ENCODE data around the gene IL17B.
A peak's percentile ranks its signal among the peaks of the same experiment; 100 is the strongest.

IL17B gene, protein sequence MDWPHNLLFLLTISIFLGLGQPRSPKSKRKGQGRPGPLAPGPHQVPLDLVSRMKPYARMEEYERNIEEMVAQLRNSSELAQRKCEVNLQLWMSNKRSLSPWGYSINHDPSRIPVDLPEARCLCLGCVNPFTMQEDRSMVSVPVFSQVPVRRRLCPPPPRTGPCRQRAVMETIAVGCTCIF

DNA sequence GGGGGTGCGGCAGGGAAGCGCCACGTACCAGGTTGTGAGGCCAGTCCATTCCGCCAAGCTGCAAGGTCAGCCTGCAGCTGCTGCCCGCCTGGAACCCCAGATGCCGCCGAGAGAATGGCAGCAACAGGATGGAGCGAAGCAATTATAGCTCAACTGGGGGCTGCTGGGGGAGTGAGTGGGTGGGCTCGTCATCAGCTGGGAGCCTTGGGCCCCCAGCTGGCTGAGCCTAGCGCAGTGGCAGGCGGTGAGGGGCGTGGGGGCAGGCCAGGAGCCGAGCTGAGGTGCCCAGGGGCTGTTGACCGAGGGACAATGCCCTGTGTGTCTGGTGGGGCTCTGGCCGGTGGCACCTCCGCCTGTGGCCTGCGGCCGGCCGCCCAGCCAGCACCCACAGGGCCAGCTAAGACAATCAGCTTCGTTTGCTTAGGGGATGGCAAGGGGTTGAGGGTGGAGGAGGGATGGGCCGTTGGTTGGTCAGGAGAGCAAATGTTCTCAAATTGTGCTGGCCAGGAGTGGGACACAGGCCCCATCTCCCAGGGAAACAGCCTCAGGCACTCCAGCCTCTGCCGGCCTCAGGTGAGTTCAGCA, at the start of gene IL17B:
Gene IL17B, minus strand, starts transcription at position 116 of the 585 bp plus-strand sequence. Its CDS starts 67 bp downstream, at position 49.
- no peak within 1 kb of the TSS for H3K27ac ChIP-seq (ENCODE audit: low read depth, low read length)
- peaks cover 8% of the 10 kb centered on the region; the same call in 1 of the 2 replicates for H3K4me1 ChIP-seq (ENCODE audit: control insufficient read depth, insufficient read depth, low read length)
- no peak within 1 kb of the TSS for H3K9ac ChIP-seq (ENCODE audit: low read length)
- no peaks in the 10 kb centered on the region for H3K27me3 ChIP-seq (ENCODE audit: control insufficient read depth, insufficient read depth, low read length)
- no peaks in the 10 kb centered on the region for H3K9me3 ChIP-seq (ENCODE audit: control insufficient read depth, insufficient read depth, low read depth, low read length)
- H3K36me3 ChIP-seq (ENCODE audit: control insufficient read depth, insufficient read depth, low read length): no peaks in the 10 kb centered on the region
- H3K4me3 ChIP-seq (ENCODE audit: low read depth, low read length): no peak within 1 kb of the TSS

- H3K4me3 ChIP-seq (ENCODE audit: low read depth, low read length): no peak overlapping the region
- no peaks in the 10 kb centered on the region for H3K36me3 ChIP-seq (ENCODE audit: control insufficient read depth, insufficient read depth, low read length)
- H3K27ac ChIP-seq (ENCODE audit: low read depth, low read length): no peak overlapping the region
- no peaks in the 10 kb centered on the region for H3K9me3 ChIP-seq (ENCODE audit: control insufficient read depth, insufficient read depth, low read depth, low read length)
- no peak overlapping the region for H3K9ac ChIP-seq (ENCODE audit: low read length)
- H3K27me3 ChIP-seq (ENCODE audit: control insufficient read depth, insufficient read depth, low read length): no peaks in the 10 kb centered on the region
- peaks cover 43% of the 10 kb centered on the region for H3K4me1 ChIP-seq (ENCODE audit: control insufficient read depth, insufficient read depth, low read length)
Observed at GRCh38 chr5:149428032-149428431, 48.9 kb upstream of the IL17B start.

- Histone ChIP-seq H3K9ac (ENCODE audit: low read length) (no peak overlapping the region), H3K36me3 (ENCODE audit: control insufficient read depth, insufficient read depth, low read length) (no peaks in the 10 kb centered on the region), H3K9me3 (ENCODE audit: control insufficient read depth, insufficient read depth, low read depth, low read length) (no peaks in the 10 kb centered on the region), H3K27ac (ENCODE audit: low read depth, low read length) (no peak overlapping the region), H3K4me1 (ENCODE audit: control insufficient read depth, insufficient read depth, low read length) (peaks cover 48% of the 10 kb centered on the region), H3K27me3 (ENCODE audit: control insufficient read depth, insufficient read depth, low read length) (no peaks in the 10 kb centered on the region), H3K4me3 (ENCODE audit: low read depth, low read length) (no peak overlapping the region)
Observed at GRCh38 chr5:149427374-149427773, 48.3 kb upstream of the IL17B start.

DNA sequence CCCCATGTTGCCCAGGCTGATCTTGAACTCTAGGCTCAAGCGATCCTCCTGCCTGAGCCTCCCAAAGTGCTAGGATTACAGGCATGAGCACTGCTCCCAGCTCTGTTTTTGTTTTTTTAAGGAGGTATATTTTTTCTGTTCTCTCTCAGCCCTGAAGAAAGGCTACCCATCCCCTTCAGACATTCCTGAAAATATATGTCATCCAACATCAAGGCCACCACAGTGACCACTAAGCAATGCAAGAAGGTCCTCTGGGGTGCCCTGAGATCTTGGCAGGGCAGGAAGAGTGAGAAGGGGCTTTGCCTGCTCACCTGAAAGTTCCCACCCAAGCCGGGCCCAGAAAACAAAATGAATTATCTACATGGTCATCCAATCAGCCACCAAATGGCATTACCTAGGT, 47.8 kb upstream of the IL17B start:
- H3K4me3 ChIP-seq (ENCODE audit: low read depth, low read length): no peak overlapping the region
- no peaks in the 10 kb centered on the region for H3K9me3 ChIP-seq (ENCODE audit: control insufficient read depth, insufficient read depth, low read depth, low read length)
- no peaks in the 10 kb centered on the region for H3K36me3 ChIP-seq (ENCODE audit: control insufficient read depth, insufficient read depth, low read length)
- H3K27ac ChIP-seq (ENCODE audit: low read depth, low read length): no peak overlapping the region
- peaks cover 53% of the 10 kb centered on the region for H3K4me1 ChIP-seq (ENCODE audit: control insufficient read depth, insufficient read depth, low read length)
- no peak overlapping the region for H3K9ac ChIP-seq (ENCODE audit: low read length)
- H3K27me3 ChIP-seq (ENCODE audit: control insufficient read depth, insufficient read depth, low read length): no peaks in the 10 kb centered on the region

GRCh38 chr5:149425729-149426128, 46.6 kb upstream of the IL17B start:
- Histone ChIP-seq H3K4me3 (ENCODE audit: low read depth, low read length) (no peak overlapping the region), H3K27me3 (ENCODE audit: control insufficient read depth, insufficient read depth, low read length) (no peaks in the 10 kb centered on the region), H3K4me1 (ENCODE audit: control insufficient read depth, insufficient read depth, low read length) (peaks cover 55% of the 10 kb centered on the region), H3K9me3 (ENCODE audit: control insufficient read depth, insufficient read depth, low read depth, low read length) (no peaks in the 10 kb centered on the region), H3K36me3 (ENCODE audit: control insufficient read depth, insufficient read depth, low read length) (no peaks in the 10 kb centered on the region), H3K27ac (ENCODE audit: low read depth, low read length) (no peak overlapping the region), H3K9ac (ENCODE audit: low read length) (no peak overlapping the region)

- Histone ChIP-seq H3K9me3 (ENCODE audit: control insufficient read depth, insufficient read depth, low read depth, low read length) (no peaks in the 10 kb centered on the region), H3K4me3 (ENCODE audit: low read depth, low read length) (no peak overlapping the region), H3K4me1 (ENCODE audit: control insufficient read depth, insufficient read depth, low read length) (peaks cover 45% of the 10 kb centered on the region), H3K27me3 (ENCODE audit: control insufficient read depth, insufficient read depth, low read length) (no peaks in the 10 kb centered on the region), H3K9ac (ENCODE audit: low read length) (peak overlapping the region; percentile 87), H3K27ac (ENCODE audit: low read depth, low read length) (peak overlapping the region; percentile 78; the same call in 1 of the 2 replicates), H3K36me3 (ENCODE audit: control insufficient read depth, insufficient read depth, low read length) (no peaks in the 10 kb centered on the region)
Observed at GRCh38 chr5:149424371-149425315, 45.6 kb upstream of the IL17B start.

DNA sequence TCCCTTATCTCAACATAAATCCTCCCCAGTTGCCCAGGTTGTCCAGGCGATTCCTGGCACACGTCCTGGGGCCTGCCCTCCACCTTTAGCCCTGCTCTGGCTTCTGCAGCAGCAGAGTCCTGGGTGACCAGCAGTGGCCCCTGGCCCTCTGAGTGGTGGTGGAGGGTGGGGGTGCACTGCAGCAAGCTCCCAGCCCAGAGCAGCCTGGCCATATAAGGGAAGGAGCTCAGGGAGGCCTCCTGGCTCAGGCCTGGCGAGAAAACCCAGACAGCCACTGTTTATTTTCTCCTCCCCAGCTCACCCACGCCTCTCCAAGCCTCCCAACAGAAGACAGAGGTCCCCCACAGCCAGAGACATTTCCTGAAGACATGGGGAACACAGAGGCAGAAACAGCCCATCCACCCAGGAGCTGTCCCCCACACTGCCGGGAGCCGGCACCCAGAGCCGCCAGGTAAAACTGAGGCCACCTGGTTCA, 44.7 kb upstream of the IL17B start:
- H3K4me3 ChIP-seq (ENCODE audit: low read depth, low read length): peak overlapping the region; percentile 7; the same call in 1 of the 2 replicates

DNA sequence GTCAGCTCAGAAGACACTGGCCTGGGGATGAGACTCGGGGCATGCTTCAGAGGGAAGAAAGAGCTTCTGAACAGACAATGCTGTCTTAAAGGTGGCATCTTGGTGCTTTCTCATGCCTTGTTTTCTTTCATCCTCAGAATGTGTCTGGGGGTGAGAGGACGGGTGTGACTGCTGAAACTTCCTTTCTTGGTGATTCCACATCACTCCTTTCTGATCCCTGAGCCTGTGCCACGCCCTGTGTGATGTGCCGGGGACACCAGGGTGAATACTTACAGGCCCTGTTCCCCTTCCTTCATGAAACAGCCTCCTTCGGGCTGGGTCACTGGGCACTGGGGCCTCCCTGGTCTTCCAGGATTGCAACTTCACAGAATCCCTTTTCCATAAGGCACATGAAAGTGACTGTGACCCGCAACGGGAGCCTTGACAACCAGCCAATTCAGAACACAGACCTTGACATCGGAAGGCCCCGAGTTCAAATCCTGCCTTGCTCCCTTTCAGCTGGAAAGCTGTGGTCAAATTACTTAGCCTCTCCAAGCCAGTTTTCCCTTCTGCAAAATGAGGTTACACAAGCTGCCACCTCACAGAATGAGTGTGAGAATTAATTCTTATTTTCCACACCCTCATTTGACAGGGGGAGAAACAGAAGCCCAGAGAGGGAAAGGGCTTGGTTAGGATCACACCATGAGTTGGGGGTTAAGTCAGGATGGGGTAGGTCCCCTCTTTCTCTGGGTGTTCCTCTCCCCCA, 44.1 kb upstream of the IL17B start:
- H3K27me3 ChIP-seq (ENCODE audit: control insufficient read depth, insufficient read depth, low read length): no peaks in the 10 kb centered on the region
- H3K9me3 ChIP-seq (ENCODE audit: control insufficient read depth, insufficient read depth, low read depth, low read length): no peaks in the 10 kb centered on the region
- no peak overlapping the region for H3K4me3 ChIP-seq (ENCODE audit: low read depth, low read length)
- H3K4me1 ChIP-seq (ENCODE audit: control insufficient read depth, insufficient read depth, low read length): peaks cover 41% of the 10 kb centered on the region
- peak overlapping the region; percentile 87 for H3K9ac ChIP-seq (ENCODE audit: low read length)
- no peaks in the 10 kb centered on the region for H3K36me3 ChIP-seq (ENCODE audit: control insufficient read depth, insufficient read depth, low read length)
- peak overlapping the region; percentile 78; the same call in 1 of the 2 replicates for H3K27ac ChIP-seq (ENCODE audit: low read depth, low read length)

More for the DNA sequence above, 44.7 kb upstream of the IL17B start:
- Histone ChIP-seq H3K27me3 (ENCODE audit: control insufficient read depth, insufficient read depth, low read length) (no peaks in the 10 kb centered on the region), H3K9me3 (ENCODE audit: control insufficient read depth, insufficient read depth, low read depth, low read length) (no peaks in the 10 kb centered on the region), H3K4me1 (ENCODE audit: control insufficient read depth, insufficient read depth, low read length) (peaks cover 42% of the 10 kb centered on the region), H3K9ac (ENCODE audit: low read length) (peak overlapping the region; percentile 87), H3K27ac (ENCODE audit: low read depth, low read length) (peak overlapping the region; percentile 78; the same call in 1 of the 2 replicates), H3K36me3 (ENCODE audit: control insufficient read depth, insufficient read depth, low read length) (no peaks in the 10 kb centered on the region)

- H3K4me3 ChIP-seq (ENCODE audit: low read depth, low read length): no peak overlapping the region
- peak overlapping the region; percentile 78; the same call in 1 of the 2 replicates for H3K27ac ChIP-seq (ENCODE audit: low read depth, low read length)
- no peaks in the 10 kb centered on the region for H3K9me3 ChIP-seq (ENCODE audit: control insufficient read depth, insufficient read depth, low read depth, low read length)
- H3K4me1 ChIP-seq (ENCODE audit: control insufficient read depth, insufficient read depth, low read length): peaks cover 47% of the 10 kb centered on the region
- H3K36me3 ChIP-seq (ENCODE audit: control insufficient read depth, insufficient read depth, low read length): no peaks in the 10 kb centered on the region
- peak overlapping the region; percentile 87 for H3K9ac ChIP-seq (ENCODE audit: low read length)
- H3K27me3 ChIP-seq (ENCODE audit: control insufficient read depth, insufficient read depth, low read length): no peaks in the 10 kb centered on the region
Observed at GRCh38 chr5:149422366-149423048, 43.4 kb upstream of the IL17B start.

DNA sequence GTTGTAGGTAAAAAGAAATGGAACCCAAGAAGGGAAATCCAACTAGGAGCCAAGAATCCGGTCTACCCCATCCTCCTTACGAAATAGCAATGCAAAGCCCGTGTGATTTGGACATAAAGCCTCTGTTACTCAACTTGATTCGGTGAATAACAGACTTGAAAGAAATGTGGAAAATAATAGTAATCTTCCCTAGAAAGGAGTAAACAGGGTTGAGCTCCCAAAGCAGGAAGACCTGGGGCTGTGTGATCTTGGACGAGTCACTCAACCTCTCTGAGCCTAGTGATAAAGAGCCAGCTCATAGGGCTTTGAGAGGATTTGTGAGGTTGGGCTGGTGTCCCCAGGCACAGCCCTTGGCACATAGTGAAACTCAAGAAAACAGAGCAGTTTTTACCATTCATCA, 42.7 kb upstream of the IL17B start:
- no peak overlapping the region for H3K4me3 ChIP-seq (ENCODE audit: low read depth, low read length)
- H3K36me3 ChIP-seq (ENCODE audit: control insufficient read depth, insufficient read depth, low read length): no peaks in the 10 kb centered on the region
- H3K4me1 ChIP-seq (ENCODE audit: control insufficient read depth, insufficient read depth, low read length): peaks cover 53% of the 10 kb centered on the region
- no peaks in the 10 kb centered on the region for H3K9me3 ChIP-seq (ENCODE audit: control insufficient read depth, insufficient read depth, low read depth, low read length)
- no peaks in the 10 kb centered on the region for H3K27me3 ChIP-seq (ENCODE audit: control insufficient read depth, insufficient read depth, low read length)
- H3K27ac ChIP-seq (ENCODE audit: low read depth, low read length): no peak overlapping the region
- H3K9ac ChIP-seq (ENCODE audit: low read length): no peak overlapping the region

All from HUES6 (cell line).